ENCODE data around the gene ZNF785.

GRCh38 chr16:30554557-30555314 lies 30.8 kb downstream of the ZNF785 start:
- TF ChIP-seq, protein P1, sequence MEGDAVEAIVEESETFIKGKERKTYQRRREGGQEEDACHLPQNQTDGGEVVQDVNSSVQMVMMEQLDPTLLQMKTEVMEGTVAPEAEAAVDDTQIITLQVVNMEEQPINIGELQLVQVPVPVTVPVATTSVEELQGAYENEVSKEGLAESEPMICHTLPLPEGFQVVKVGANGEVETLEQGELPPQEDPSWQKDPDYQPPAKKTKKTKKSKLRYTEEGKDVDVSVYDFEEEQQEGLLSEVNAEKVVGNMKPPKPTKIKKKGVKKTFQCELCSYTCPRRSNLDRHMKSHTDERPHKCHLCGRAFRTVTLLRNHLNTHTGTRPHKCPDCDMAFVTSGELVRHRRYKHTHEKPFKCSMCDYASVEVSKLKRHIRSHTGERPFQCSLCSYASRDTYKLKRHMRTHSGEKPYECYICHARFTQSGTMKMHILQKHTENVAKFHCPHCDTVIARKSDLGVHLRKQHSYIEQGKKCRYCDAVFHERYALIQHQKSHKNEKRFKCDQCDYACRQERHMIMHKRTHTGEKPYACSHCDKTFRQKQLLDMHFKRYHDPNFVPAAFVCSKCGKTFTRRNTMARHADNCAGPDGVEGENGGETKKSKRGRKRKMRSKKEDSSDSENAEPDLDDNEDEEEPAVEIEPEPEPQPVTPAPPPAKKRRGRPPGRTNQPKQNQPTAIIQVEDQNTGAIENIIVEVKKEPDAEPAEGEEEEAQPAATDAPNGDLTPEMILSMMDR (IDR thresholded peaks at IDR 0.05; ENCODE audit: insufficient read depth, low read depth, low read length): no peak
- TF ChIP-seq EZH2 (IDR thresholded peaks at IDR 0.05; ENCODE audit: insufficient read depth, low read length): no peak

Measured in astrocyte (in vitro differentiated cells and primary cell).